Endothelial cell of umbilical vein (primary cell): ENCODE measurements around the gene CHST11. TPM values are rescaled to one million over a fixed set of nuclear protein-coding genes. Genes with fewer than 3 reads are reported as not detected.

ENCODE experiments used
- BruUV-seq: library from RNA; stranded (reverse); fragments of 400-500 nt; replicated peaks from 2 replicates; lab custom pipeline; 2021; lab: Mats Ljungman, UMichigan
- CTCF ChIA-PET: fragments of 300-600, 350-600 bp; sonication (Branson Sonifier 250); formaldehyde crosslinking; loops from one replicate; lab custom pipeline; 2021; ENCODE audit warnings: antibody characterized with exemption, inconsistent platforms; lab: Charles Lee
- POLR2A ChIA-PET: fragments of 300-600, 350-600 bp; sonication (Branson Sonifier 250); formaldehyde crosslinking; loops from one replicate; lab custom pipeline; 2021; ENCODE audit warnings: antibody characterized with exemption, inconsistent platforms; lab: Charles Lee
- DNase-seq: peaks from one replicate; pipeline ENCODE4 v3.0.0-alpha.2; 2011; ENCODE audit warnings: low read depth, low spot score
- FAIRE-seq: peaks from 2 replicates; lab custom pipeline; 2011; peaks lifted over from hg19 to GRCh38; lab: Jason Lieb, UNC
- H2AFZ ChIP-seq: 2 replicates; pipeline ENCODE4 v1.6.0; 2012; ENCODE audit warnings: low read depth, low read length, control low read depth, inconsistent platforms
- H3K27ac ChIP-seq: 2 replicates; pipeline ENCODE4 v1.5.1; 2011; ENCODE audit warnings: low read depth, mild to moderate bottlenecking, control low read depth, low read length, moderate library complexity; ENCODE audit not compliant: insufficient read depth
- H3K27me3 ChIP-seq, 2 experiments: 2 replicates each; pipeline versions ENCODE4 v1.6.0 to v1.6.1; 2011; ENCODE audit warnings: low read length in 2 of 2, mixed read lengths in 1 of 2; ENCODE audit not compliant: control insufficient read depth in 2 of 2, insufficient read depth in 2 of 2
- H3K36me3 ChIP-seq, 2 experiments: 2 replicates in 1 of 2; 3 replicates in 1 of 2; pipeline ENCODE4 v1.5.1; 2011; ENCODE audit warnings: low read length in 2 of 2, mild to moderate bottlenecking in 1 of 2, moderate library complexity in 1 of 2; ENCODE audit not compliant: control insufficient read depth in 2 of 2, insufficient read depth in 2 of 2; ENCODE audit errors: extremely low read depth in 1 of 2
- H3K4me1 ChIP-seq: 3 replicates; pipeline ENCODE4 v1.5.1; 2011; ENCODE audit warnings: mild to moderate bottlenecking, low read length; ENCODE audit not compliant: control insufficient read depth, insufficient read depth; ENCODE audit errors: extremely low read depth
- H3K4me2 ChIP-seq: 2 replicates; pipeline ENCODE4 v1.6.1; 2011; ENCODE audit warnings: low read length, control low read depth, mixed read lengths; ENCODE audit not compliant: insufficient read depth
- H3K4me3 ChIP-seq, 3 experiments: fragments of 200-600 bp in 1 of 3; sonication (generic), shearing (Covaris generic) in 1 of 3; replicated peaks in 1 of 3; 2 replicates each; pipeline ENCODE4 v1.5.1; 2011 to 2016; ENCODE audit warnings: control low read depth in 3 of 3, low read length in 3 of 3, mild to moderate bottlenecking in 2 of 3, inconsistent platforms in 1 of 3, low read depth in 1 of 3, moderate library complexity in 1 of 3; ENCODE audit not compliant: insufficient read depth in 1 of 3
- H3K79me2 ChIP-seq: 2 replicates; pipeline ENCODE4 v1.6.0; 2012; ENCODE audit warnings: low read length, inconsistent platforms; ENCODE audit not compliant: control insufficient read depth, insufficient read depth
- H3K9ac ChIP-seq: replicated peaks from 2 replicates; pipeline ENCODE3; 2011; ENCODE audit warnings: low read length, control low read depth; ENCODE audit not compliant: insufficient read depth; ENCODE audit errors: extremely low read depth
- H3K9me1 ChIP-seq: replicated peaks from 3 replicates; pipeline ENCODE4 v1.6.0; 2011; ENCODE audit warnings: mild to moderate bottlenecking, low read length; ENCODE audit not compliant: control insufficient read depth, insufficient read depth; ENCODE audit errors: extremely low read depth
- H3K9me3 ChIP-seq: replicated peaks from 2 replicates; pipeline ENCODE4 v1.5.1; 2012; ENCODE audit warnings: low read length, inconsistent platforms; ENCODE audit not compliant: control insufficient read depth, insufficient read depth
- H4K20me1 ChIP-seq: replicated peaks from 2 replicates; pipeline ENCODE3; 2011; ENCODE audit warnings: mild to moderate bottlenecking, low read length; ENCODE audit not compliant: control insufficient read depth, insufficient read depth; ENCODE audit errors: extremely low read depth
- CTCF ChIP-seq, 2 donors: IDR thresholded peaks; 1 replicate in 1 of 2; 2 replicates in 1 of 2; pipeline ENCODE4 v1.5.1; 2011; ENCODE audit warnings: low read length in 2 of 2, mild to moderate bottlenecking in 2 of 2, moderate library complexity in 2 of 2, control low read depth in 1 of 2, inconsistent platforms in 1 of 2, low read depth in 1 of 2; ENCODE audit not compliant: insufficient read depth in 1 of 2; ENCODE audit errors: extremely low read depth in 1 of 2
- FOS ChIP-seq: IDR thresholded peaks from 2 replicates; pipeline ENCODE4 v1.6.1; 2011; ENCODE audit warnings: mild to moderate bottlenecking, low read length, moderate library complexity, borderline replicate concordance; ENCODE audit not compliant: insufficient read depth
- GATA2 ChIP-seq: IDR thresholded peaks from 2 replicates; pipeline ENCODE4 v1.7.0; 2011; ENCODE audit warnings: low read depth, mild to moderate bottlenecking, moderate library complexity, mixed read lengths, low read length; ENCODE audit not compliant: insufficient read length, insufficient read depth
- MYC ChIP-seq: IDR thresholded peaks from one replicate; pipeline ENCODE4 v1.6.1; 2011; ENCODE audit warnings: mild to moderate bottlenecking, low read depth, low read length
- dilution Hi-C: fragments of 300-500 bp; cut with MboI; formaldehyde crosslinking; loops from one replicate; pipeline ENCODE4 v1.15.0; 2019; ENCODE audit warnings: low sequenced_read_pairs; ENCODE audit not compliant: extremely low pct_ligation_motif_present
- intact Hi-C: fragments of 100-400 bp; cut with micrococcal nuclease; formaldehyde crosslinking; loops from one replicate; pipeline ENCODE4 v1.10.0; 2022
- polyA plus RNA-seq, 4 experiments: library from polyadenylated mRNA; depleted of rRNA in 3 of 4; stranded (reverse) in 3 of 4; unstranded in 1 of 4; fragments of >200 nt; gene quantifications; 2 replicates each; pipeline versions ENCODE4 v1.2.1 to v1.2.3, GENCODE V29; 2011 to 2012; ENCODE audit warnings: missing spikeins in 1 of 4
- total RNA-seq: library from RNA; stranded (reverse); gene quantifications from 2 replicates; pipeline ENCODE4 v1.2.3, GENCODE V29; 2021

Gene CHST11
- total and polyA plus RNA-seq, 2 donors (not counting 3 experiments of a cell fraction or from before 2014, with no cell fraction given): 19.7 to 20.9 TPM

DNA sequence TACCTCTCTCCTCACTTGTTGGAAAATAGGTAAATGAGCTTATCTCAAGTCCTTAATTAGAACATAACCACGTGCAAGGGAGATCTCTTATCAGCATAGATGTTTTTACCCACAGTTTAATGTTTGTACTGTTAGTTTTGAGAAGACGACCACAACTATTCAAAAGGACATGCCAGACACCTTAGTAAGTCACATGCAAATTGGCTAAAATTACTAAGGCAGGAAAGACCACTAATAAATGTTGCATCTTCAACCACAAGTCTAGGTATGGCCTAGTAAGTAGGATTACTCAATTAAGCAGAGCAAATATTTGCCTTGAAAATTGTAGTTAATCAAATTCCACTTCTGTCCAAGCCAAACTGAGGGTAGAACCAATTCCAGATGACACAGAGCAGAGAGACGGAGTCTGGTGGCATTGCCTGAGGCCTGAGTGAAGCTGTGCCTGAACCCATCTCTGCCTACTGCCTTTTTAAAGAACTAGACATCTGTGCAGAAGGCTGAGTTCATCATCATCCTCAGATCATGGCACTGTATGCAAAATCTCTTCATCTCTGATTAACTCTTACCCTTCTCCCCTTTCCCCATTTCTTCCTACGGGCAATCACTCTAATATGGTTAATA is 29.7 kb upstream of the CHST11 start:
- BruUV-seq: no TSS peak
- no peaks in the 10 kb centered on the region for H3K27me3 ChIP-seq
- H3K9me1 ChIP-seq: no peaks in the 10 kb centered on the region
- intact Hi-C loops (no loop called here), dilution Hi-C loops (no loop called here)
- H3K36me3 ChIP-seq: no peaks in the 10 kb centered on the region
- H3K27ac ChIP-seq: no peak overlapping the region
- H3K4me2 ChIP-seq: no peak overlapping the region
- FAIRE-seq (no peak), DNase-seq (no peak)
- no peaks in the 10 kb centered on the region for H4K20me1 ChIP-seq
- H3K4me3 ChIP-seq: no peak overlapping the region
- H3K79me2 ChIP-seq: no peaks in the 10 kb centered on the region
- H3K9ac ChIP-seq: no peak overlapping the region
- no peak for TF ChIP-seq CTCF (IDR thresholded peaks at IDR 0.05; ENCODE audit: extremely low read depth in 1 of 2, insufficient read depth in 1 of 2, low read depth in 1 of 2, low read length in 2 of 2)
- no peak for TF ChIP-seq GATA2
- no peaks in the 10 kb centered on the region for H3K9me3 ChIP-seq
- H3K4me1 ChIP-seq: no peaks in the 10 kb centered on the region
- ChIA-PET CTCF (interaction anchor here (0.8 to 1.2 kb wide), 2 partner anchors 9 to 13 kb away, joined by 3 to 8 read pairs; no protein-coding TSS in a partner anchor), POLR2A (no interaction called here)
- no peak overlapping the region for H2AFZ ChIP-seq

DNA sequence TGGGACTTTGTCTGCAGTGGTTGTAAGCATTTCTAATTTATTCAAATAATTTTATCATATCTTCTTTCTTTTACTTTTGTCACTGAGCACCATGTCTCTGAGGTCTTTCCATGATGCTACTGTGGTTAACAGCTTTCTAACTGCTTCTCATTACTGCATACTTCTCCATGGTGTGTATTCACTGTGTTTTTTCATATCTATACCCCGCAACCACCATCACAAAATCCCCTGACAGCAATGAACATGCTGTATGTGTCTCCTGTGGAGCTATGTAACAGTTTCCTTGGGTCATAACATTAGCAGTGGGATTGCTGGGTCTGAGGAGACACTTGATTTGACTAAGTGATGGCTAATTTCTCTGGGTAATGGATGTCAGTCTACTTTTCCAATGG is 29.2 kb upstream of the CHST11 start:
- dilution Hi-C loops: no loop called here
- intact Hi-C loops: no loop called here

More for the DNA sequence above, 29.2 kb upstream of the CHST11 start:
- no peaks in the 10 kb centered on the region for H3K9me1 ChIP-seq
- no peaks in the 10 kb centered on the region for H3K27me3 ChIP-seq
- BruUV-seq: no TSS peak
- H4K20me1 ChIP-seq: no peaks in the 10 kb centered on the region
- H3K4me3 ChIP-seq: no peak overlapping the region
- CTCF ChIA-PET: no interaction called here
- H3K9ac ChIP-seq: no peak overlapping the region
- H3K9me3 ChIP-seq: no peaks in the 10 kb centered on the region
- FAIRE-seq: no peak
- no peaks in the 10 kb centered on the region for H3K4me1 ChIP-seq
- H3K36me3 ChIP-seq: no peaks in the 10 kb centered on the region
- no peaks in the 10 kb centered on the region for H3K79me2 ChIP-seq
- H2AFZ ChIP-seq: no peak overlapping the region
- no peak overlapping the region for H3K27ac ChIP-seq
- no peak for DNase-seq
- H3K4me2 ChIP-seq: no peak overlapping the region
- POLR2A ChIA-PET: no interaction called here
- TF ChIP-seq MYC (no peak), FOS (no peak)
